NCI-H2107 treated with DMSO at 0.1 percent for 48 hours (cell line): ENCODE data around the gene PTPN21.
A peak's percentile ranks its signal among the peaks of the same experiment; 100 is the strongest.
"Not testable (repeated sequence)": the region's sequence is repeated elsewhere in the genome, so short reads cannot be mapped to it uniquely, and the experiment has no call there.

Experiments
- DNase-seq: peaks from one replicate; lab custom pipeline; 2025; ENCODE audit not compliant: unreplicated experiment; lab: John Stamatoyannopoulos, UW

Gene PTPN21

DNA sequence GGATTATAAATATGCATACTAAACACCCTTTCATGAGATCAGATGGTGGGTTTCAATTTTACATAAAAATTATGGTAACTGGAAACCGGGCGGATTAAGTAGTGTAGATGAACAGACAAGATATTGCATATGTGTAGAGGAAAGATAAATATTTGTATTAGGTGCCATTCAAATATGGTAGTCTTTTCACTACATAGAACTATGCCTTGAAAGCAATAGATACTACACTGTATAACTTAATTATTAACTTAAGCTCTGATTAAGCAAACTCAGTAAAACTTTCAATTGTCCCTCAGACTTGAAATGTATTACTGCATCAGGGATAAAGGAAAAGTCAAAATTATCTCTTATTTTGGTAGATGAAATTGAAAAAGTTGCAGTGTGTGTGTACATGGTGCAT lies 1.9 kb downstream of the PTPN21 start:
- no peak for DNase-seq

DNA sequence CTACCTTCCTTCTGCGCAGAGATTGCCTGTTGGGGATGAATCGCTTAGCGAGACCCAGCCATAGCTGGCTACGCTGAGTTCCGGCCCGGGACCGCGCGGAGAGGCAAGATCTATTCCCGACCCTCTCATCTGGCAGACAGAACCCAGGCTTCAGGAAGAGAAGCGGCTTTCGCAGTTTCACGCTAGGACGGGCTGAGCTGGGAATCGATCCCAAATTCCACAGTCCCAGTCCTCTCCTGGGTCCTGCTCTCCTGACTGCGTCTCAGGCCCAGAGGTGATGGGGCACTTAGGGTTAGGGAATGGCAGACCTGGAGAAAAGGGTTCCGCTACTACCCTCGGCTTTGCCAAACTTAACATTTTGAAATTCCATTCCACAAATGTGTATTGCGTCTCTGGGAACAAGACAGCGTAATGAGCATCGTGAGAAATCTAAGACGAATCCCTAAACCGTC lies 2.8 kb downstream of the PTPN21 start:
- no peak for DNase-seq

GRCh38 chr14:88551094-88551870 lies 3.5 kb downstream of the PTPN21 start:
- peak; percentile 67 for DNase-seq

DNA sequence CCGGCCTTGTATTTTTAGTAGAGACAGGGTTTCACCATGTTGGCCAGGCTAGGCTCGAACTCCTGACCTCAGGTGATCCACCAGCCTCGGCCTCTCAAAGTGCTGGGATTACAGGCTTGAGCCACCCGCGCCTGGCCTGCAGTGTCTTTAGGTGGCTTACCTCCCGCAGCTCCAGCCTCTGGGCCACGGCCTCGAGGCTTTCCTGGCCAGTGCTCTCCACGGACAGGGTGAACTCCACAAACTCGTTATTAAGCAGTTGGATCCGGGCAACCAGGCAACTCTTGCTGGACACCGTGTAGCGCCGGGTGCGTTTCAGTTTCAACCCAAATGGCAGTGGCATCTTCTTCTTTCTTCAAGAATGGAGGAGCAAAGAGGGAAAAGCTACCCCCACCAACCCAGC lies 4.7 kb downstream of the PTPN21 start:
- DNase-seq, result no peak

GRCh38 chr14:88547386-88547780 lies 7.4 kb downstream of the PTPN21 start:
- no peak for DNase-seq

DNA sequence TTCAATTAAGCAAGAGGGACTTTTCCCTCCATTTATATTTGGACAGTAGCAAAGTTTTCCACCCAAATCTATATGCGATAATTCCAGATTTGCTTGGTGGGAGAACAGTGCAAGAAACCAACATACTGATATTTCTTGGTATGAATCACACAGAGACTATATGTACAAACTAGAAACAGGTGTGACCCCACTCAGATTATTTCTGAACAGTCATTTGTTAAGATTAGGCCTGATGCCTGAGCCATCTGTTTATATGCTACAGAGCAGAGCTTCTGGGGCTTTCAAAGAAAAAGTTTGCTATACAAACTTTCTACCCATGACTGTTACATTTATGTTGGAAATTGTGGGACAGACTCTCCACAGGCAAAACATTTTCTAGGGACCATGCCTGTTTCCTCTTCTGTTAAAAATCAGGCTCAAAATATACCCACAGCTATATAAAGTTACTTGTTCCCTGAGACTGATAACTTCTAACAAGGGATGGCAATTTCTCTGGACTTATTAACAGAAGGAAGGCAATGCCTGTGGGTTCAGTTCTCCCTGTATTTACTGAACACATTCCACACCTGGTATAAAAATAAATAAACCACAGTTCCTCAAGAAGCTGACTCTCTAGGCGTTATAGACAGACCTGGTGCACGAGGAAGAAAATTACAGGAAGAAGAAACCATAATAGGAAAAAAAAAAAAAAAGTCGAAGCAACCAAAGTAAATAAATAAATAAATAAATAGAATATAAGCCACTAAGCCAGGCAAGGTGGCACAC lies 8.0 kb downstream of the PTPN21 start:
- DNase-seq, result no peak

GRCh38 chr14:88545256-88545655 lies 9.6 kb downstream of the PTPN21 start:
- no peak for DNase-seq

GRCh38 chr14:88542857-88543795 lies 11.7 kb downstream of the PTPN21 start:
- no peak for DNase-seq

DNA sequence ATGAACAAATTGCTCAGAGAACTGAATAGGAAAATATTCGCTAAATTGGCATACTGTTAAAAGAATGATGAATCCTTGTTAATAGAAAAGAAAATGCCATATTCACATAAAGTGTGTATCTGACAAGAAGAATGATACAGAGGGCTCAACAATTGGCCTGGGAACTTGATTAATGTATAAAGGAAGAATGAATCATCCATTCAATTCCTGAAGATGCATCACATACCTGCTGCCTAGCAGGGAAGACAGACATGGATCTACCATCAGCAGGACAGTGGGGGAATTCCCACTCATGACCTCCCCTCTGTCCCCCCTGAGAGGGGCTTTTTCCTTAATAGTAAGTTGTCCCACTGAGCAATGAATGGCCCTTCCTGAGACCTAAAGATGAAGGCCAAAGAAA lies 13.5 kb downstream of the PTPN21 start:
- DNase-seq, result no peak

DNA sequence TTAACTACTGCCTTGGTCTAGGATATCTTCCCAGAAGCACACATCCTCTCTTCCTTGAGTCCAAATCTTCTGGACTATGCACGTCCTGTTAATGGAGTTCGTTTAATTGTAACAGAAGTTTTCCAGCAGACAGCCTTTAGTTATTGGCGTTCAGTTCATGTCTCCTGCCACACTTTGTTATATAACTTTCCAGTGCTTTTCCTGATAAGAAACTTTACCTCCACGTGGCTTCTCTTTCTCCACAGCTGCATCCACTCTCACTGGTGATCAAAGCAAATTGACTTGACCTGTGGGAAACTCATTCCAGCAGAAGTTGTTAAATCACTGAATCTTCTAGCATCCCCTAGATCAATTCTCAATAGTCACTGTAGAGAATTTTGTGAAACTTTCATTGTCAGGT lies 19.0 kb downstream of the PTPN21 start:
- no peak for DNase-seq

GRCh38 chr14:88535149-88535548 lies 19.7 kb downstream of the PTPN21 start:
- DNase-seq, result no peak

DNA sequence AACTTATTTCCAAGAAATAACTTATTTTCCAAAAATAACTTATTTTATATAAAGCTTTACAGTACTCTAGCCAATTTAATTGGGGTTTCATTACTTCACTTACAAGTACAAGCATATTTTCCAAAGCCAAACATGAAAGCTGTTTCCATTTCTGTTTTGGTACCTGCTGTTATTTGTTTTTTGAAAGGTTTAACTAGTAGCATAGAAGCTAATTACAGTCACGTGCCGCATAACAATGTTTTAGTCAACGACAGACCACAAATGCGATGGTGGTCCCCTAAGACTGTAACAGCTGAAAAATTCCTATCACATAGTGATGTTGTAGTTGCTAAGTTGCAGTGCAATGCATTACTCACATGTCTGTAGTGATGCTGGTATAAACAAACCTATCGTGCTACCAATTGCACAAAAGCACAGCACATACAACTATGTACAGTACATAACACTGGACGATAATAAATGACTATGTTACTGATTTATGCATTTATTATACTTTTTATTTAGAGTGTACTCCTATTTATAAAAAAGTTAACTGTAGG lies 21.7 kb downstream of the PTPN21 start:
- no peak for DNase-seq

DNA sequence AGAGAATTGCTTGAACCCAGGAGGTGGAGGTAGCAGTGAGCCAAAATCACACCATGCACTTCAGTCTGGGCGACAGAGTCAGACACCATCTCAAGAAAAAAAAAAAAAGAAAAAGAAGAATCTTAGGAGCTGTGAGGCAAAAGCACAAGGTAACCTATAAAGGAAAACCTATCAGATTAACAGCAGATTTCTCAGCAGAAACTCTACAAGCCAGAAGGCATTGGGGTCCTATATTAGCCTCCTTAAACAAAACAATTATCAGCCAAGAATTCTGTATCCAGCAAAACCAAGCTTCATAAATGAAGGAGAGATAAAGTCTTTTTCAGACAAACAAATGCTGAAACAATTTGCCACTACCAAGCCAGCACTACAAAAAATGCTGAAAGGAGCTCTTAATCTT lies 24.9 kb downstream of the PTPN21 start:
- DNase-seq, result not testable (repeated sequence)

- DNase-seq, result no peak
Measured at GRCh38 chr14:88522393-88522792, 32.4 kb downstream of the PTPN21 start.

DNA sequence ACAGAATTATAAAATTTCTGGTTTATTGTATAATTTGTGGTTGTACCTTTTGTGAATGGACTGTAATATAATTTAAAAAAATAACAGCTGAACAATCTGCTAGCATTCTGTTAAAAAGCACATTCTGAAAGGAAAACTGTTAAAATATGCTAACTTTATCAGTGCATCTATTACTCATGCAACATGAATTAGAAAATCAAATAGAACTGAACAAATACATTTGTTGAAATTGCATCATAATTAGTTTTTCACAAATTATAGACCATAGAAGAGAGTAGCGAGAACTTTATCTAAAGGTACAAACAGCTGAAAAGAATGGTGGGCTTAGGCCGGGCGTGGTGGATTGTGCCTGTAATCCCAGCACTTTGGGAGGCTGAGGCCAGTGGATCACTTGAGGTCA lies 33.0 kb downstream of the PTPN21 start:
- DNase-seq, result no peak

DNA sequence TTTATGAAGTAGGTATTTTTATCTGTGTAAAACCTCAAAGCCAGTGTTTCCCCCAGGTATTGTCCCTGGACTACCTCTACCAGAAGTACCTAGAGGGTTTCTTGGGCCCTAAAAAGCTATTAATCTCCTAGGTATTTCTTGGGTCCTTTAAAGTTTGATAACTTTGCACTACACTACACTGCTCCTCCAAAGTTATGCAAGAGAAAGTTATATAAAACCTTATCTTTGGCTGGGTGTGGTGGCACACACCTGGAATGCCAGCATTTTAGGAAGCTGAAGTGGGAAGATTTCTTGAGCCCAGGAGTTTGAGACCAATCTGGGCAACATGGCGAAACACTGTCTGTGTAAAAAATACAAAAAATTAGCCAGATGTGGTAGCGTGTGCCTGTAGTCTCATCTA lies 34.9 kb downstream of the PTPN21 start:
- no peak for DNase-seq

DNA sequence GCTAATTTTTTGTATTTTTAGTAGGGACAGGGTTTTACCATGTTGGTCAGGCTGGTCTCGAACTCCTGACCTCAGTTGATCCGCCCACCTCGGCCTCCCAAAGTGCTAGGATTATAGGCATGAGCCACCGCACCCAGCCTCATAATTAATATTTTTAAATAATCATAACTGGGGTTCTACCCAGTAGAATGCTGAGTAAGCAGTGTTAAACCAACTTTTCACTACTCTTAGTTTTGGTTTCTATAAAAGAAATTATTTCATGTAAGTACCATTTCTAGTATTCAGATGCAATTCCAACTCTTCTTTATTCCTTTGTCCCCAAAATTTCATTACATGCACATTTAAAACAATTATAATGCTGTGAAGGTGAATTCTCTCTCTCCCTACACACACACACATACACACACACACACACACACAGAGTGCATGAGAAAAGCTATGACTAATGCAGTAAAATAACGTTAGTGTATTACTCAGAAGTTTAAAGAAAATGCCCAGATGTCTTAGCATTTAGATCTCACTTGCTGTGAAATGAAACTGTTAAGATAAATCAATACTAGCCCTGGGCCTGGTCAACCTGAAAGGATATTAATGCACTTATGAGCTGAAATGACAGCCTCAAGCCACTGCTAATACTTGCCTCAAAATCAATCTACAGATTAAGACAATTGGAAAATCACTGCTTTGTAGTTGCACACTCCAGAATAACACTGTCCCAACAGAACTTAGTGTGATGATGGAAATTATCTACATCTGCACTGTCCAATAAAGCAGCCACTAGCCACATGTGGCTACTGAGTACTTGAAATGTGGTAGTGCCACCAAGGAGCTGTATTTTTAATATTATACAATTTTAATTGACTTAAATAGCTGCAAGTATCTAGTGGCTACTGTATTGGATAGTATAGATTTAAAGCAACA lies 36.0 kb downstream of the PTPN21 start:
- DNase-seq, result no peak

- no peak for DNase-seq
Measured at GRCh38 chr14:88516861-88517357, 37.9 kb downstream of the PTPN21 start.

DNA sequence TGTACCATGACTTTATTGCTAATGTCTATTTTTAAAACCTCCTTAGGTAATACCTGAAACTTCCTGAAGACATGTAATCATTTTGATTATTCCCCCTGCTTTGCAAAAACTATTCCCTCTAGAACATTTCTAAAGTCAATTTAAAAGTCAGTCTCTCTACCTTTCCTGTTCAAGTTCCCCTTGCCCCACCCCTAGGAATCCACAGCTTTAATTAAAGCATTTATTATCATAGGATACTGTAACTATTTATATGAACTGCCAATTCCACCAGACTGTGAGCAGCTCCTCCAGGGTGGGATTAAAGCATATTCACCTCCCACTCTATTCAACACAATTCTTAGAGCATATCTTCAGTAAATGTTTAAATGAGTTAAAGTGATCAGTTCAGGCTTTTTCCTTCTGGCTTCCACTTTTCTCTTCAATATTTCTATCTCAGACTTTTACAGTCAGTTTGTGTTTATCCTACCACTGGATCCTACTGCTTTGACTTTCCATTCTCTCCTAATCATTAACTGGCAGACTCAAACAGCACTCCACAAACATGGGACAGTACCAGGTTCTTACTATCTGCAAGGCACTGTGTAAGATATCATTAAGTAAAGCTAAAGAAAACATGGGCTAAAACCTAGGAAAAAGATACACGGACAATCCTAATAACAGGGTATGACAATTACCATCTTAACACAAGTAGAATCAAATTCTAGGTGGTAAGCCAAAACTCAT lies 39.1 kb downstream of the PTPN21 start:
- no peak for DNase-seq
